Heart left ventricle (tissue), 16 donors: ENCODE results near the gene SLX4IP. TPM values are rescaled to one million over a fixed set of nuclear protein-coding genes. Genes with fewer than 3 reads are reported as not detected.

Experiments
- ATAC-seq, 4 donors: fragments of 200-7000 bp; cut with Tn5 transposase; one replicate each; pipeline ENCODE4 v1.9.1; 2020 to 2022; ENCODE audit warnings: moderate library complexity in 4 of 4, mild to moderate bottlenecking in 3 of 4, moderate number of reproducible peaks in 1 of 4
- DNase-seq, 5 donors: peaks; one replicate each; pipeline ENCODE4 v3.0.0-alpha.2; 2020
- H3K27ac ChIP-seq, 12 donors: fragments of 200-600 bp; sonication (generic) in 4 of 12; one replicate each; pipeline versions ENCODE4 v1.5.0 to v1.8.0; 2016 to 2022; ENCODE audit warnings: mild to moderate bottlenecking in 2 of 12
- H3K27me3 ChIP-seq, 9 donors: fragments of 200-600 bp; sonication (generic) in 2 of 9; one replicate each; pipeline versions ENCODE4 v1.5.1 to v1.8.0; 2016 to 2022; ENCODE audit warnings: mild to moderate bottlenecking in 3 of 9
- H3K36me3 ChIP-seq, 9 donors: fragments of 200-600 bp; sonication (generic) in 2 of 9; one replicate each; pipeline versions ENCODE4 v1.5.0 to v1.8.0; 2018 to 2022; ENCODE audit warnings: mild to moderate bottlenecking in 2 of 9
- H3K4me1 ChIP-seq, 12 donors: fragments of 200-600 bp; sonication (generic) in 4 of 12; one replicate each; pipeline versions ENCODE4 v1.5.0 to v1.8.0; 2016 to 2022; ENCODE audit warnings: mild to moderate bottlenecking in 3 of 12
- H3K4me3 ChIP-seq, 12 donors: fragments of 200-600 bp; sonication (generic) in 4 of 12; one replicate each; pipeline versions ENCODE4 v1.5.0 to v1.8.0; 2017 to 2022; ENCODE audit warnings: mild to moderate bottlenecking in 9 of 12, moderate library complexity in 4 of 12
- H3K9me3 ChIP-seq, 12 donors: fragments of 200-600 bp; sonication (generic) in 4 of 12; one replicate each; pipeline versions ENCODE4 v1.5.0 to v1.8.0; 2016 to 2022; ENCODE audit warnings: mild to moderate bottlenecking in 1 of 12
- POLR2A ChIP-seq, 2 donors: fragments of 450-650 bp; IDR thresholded peaks; one replicate each; pipeline ENCODE4 v1.6.1; 2017; ENCODE audit warnings: antibody characterized with exemption in 2 of 2, mild to moderate bottlenecking in 2 of 2, moderate library complexity in 2 of 2
- WGBS, 4 donors: extraction: QIAGEN DNeasy Blood & Tissue Kit in 2 of 4; methylation state at CpG; one replicate each; pipeline versions ENCODE4 v1.1.5 to v1.1.7; 2013 to 2018; 5-methylcytosine and 5-hydroxymethylcytosine counted together
- intact Hi-C, 10 donors: fragments of 100-400 bp; cut with DNase I; formaldehyde crosslinking; loops; one replicate each; pipeline versions ENCODE4 v1.11.1 to v1.14.2; 2022
- polyA plus RNA-seq, 2 donors: library from polyadenylated mRNA; stranded (reverse); fragments of 200-250 nt; gene quantifications; one replicate each; pipeline ENCODE4 v1.2.3, GENCODE V29; 2013
- total RNA-seq, 9 donors: library from RNA; depleted of rRNA in 2 of 9; stranded (reverse); fragments of >200 nt in 2 of 9; fragmentation: NEBNext Ultra II Directional in 3 of 9; extraction: Animal tissue kit (Norgen Biotek cat#: 25700) in 3 of 9; gene quantifications; one replicate each; pipeline versions ENCODE4 v1.1.0 to v1.2.4, GENCODE V29; 2016 to 2023
- TF ChIP-seq, protein P1 (sequence below), 12 donors: fragments of 200-600 bp; sonication (generic) in 4 of 12; IDR thresholded peaks; one replicate each; pipeline versions ENCODE4 v1.5.0 to v1.8.0; 2018 to 2022; ENCODE audit warnings: antibody characterized with exemption in 12 of 12, mild to moderate bottlenecking in 5 of 12
- donor health status: ischemic (EF 13 %, LVEDD 7.1; RV severe dilation, severe dysfunction).
- donor health status: healthy with polysubstance abuse.
- donor health status: DM: no; HTN: yes; CAD: no.
- donor health status: DM: no; HTN: no; CAD: no.
- donor health status: ischemic (EF 25% LVEDD 6.9; RV normal size, moderate dysfunction).
- donor health status: ischemic (EF 25% LVEDD 5.7; RV mildly dilated, moderate dysfunction).
- donor health status: healthy.
- donor health status: DM: yes; HTN: yes; CAD: no.
- donor health status: ischemic (EF 35%, LVEDD 5.7; RV mildly dilated, moderate dysfunction).
- donor health status: nonischemic (EF 11% LVEDD 7.7; RV severe dilation, severe dysfunction).
- donor health status: DM: yes; HTN: yes; CAD: no.
- donor health status: PGD.
- donor health status: ischemic (EF 29% LVEDD 5.4; RV normal size, mild dysfunction).
- donor health status: nonischemic (EF 23%, LVEDD 6.1; RV moderate dilation, normal function).

Gene SLX4IP
- total and polyA plus RNA-seq, 11 donors = 1.1 to 4.3 (median 2.4) TPM

DNA sequence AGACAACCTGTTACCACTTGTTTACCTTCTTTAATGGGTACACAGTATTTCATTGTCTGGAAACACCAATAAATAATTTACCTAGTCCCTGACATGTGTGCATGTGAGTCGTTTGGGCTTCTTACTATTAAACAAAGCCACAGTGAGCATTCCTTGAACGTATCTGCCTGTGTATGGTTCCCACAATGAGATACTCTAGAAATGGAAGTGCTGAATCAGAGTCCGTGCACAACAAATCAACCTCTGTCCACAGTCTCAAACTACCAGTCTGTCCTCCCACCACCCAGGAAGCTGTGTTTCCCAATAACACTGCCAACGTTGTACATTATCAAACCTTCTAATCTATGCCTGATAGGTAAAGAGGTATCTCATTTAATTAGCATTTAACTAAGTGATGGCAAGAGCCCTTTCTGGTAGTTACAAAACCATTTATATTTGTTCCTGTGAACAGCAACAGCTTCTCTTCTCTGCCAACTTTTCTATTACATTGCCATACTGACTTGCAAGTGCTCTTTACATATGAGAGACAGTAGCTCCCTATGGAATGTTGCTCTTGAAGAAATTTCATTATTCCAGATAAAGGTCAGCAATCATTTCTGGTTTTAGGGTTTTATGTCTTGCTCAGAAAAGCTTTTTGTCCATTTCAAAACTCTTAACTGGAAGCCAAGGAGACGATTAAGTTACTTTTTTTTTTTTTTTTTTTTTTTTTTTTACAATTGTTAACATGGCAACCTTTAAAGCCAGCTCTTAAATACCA lies 223.9 kb downstream of the SLX4IP start:
- intact Hi-C loops = loop anchor here in 3 of 10 donors (5.0 to 10.0 kb wide), 3 partner anchors 102 to 886 kb away; no protein-coding TSS in a partner anchor
- ATAC-seq (no peak), DNase-seq (peak in 1 of 5 donors; percentile 9)
- peak overlapping the region in 4 of 12 donors; percentile 1 to 74 (median 34) for H3K27ac ChIP-seq
- H3K27me3 ChIP-seq = no peaks in the 10 kb centered on the region
- no peak for TF ChIP-seq POLR2A (IDR thresholded peaks at IDR 0.05)
- H3K4me3 ChIP-seq = no peak overlapping the region
- H3K36me3 ChIP-seq = peaks cover 0 to 100% (median 87%) of the 10 kb centered on the region in 9 donors
- 41 to 65% (median 47%) methylated on average over 5 of the region's 5 CpGs for WGBS, 4 donors
- H3K4me1 ChIP-seq = peaks cover 2 to 97% (median 66%) of the 10 kb centered on the region in 12 donors
- H3K9me3 ChIP-seq = no peaks in the 10 kb centered on the region

DNA sequence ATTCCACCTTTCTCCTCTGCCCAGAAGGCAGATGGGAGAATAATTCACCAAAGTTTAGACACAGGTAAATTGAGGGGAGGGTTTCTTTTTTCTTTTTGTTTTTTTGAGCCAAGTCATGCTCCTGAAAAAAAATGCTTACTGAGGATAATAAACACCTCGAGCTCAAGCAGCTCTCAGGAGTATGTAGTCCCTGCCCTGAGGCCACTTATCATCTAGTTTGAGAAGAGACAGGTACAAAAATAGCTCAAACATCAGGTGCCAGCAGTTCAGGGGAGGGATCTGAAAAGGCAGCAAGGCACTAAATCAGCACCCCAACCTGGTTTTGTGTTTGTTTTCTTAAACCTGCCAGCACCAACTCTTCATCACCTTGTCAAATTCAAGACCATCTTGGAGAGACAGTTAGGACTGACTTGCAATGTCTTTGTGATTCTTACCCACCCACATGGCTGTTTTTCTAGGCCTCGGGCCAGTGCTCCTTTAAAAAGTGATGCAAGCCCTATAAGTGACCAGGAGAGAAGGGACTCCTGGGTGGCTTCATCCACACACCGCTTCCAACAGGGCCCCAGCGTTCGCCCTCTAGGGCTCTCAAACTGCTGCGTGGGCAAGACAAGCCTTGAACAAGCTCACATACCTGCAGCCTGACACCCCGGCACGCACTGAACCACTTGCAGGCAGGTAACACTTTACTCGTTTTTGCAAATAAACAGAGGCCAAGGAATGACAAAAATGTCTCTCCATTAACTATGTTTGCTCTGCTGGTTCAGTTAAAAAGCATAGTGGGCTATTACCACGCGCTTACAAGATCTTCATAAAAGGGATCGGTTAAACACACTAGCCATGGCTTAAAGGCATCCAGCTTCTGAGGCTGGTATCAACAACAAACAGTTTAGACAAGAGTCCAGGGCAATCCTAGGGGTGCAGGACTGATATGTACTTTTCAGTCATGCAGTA lies 224.8 kb downstream of the SLX4IP start:
- intact Hi-C loops = loop anchor here in 6 of 10 donors (5.0 to 10.0 kb wide), 6 partner anchors 103 to 885 kb away; no protein-coding TSS in a partner anchor

DNA sequence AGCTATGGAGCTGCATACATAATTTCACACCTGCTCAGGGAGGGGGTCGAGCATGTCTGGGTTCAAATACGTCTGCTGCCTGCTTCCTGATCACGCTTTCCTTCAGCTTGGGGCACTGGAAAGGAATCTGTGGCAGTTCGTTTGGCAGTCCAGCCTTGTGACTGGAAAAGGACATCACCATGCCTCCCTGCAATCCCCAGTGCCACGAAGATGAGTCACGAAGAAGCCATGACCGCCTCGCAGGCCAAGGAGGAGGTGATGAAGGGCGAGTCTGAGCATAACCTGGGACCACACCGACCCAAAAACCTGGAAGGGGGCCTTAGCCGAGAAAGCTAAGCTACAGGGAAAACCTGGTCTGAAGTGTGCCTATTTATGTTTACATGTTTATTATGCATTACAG lies 225.6 kb downstream of the SLX4IP start:
- intact Hi-C loops = loop anchor here in 4 of 10 donors (5.0 to 10.0 kb wide), 5 partner anchors 103 to 884 kb away; no protein-coding TSS in a partner anchor
- H3K9me3 ChIP-seq = no peaks in the 10 kb centered on the region
- H3K4me3 ChIP-seq = no peak overlapping the region
- peak overlapping the region in 9 of 12 donors; percentile 6 to 74 (median 52) for H3K27ac ChIP-seq
- WGBS, 4 donors = 61 to 76% (median 71%) methylated on average over 10 to 11 of the region's 11 CpGs
- H3K4me1 ChIP-seq = peaks cover 3 to 95% (median 62%) of the 10 kb centered on the region in 12 donors
- peaks cover 0 to 98% (median 81%) of the 10 kb centered on the region in 9 donors for H3K36me3 ChIP-seq
- no peaks in the 10 kb centered on the region for H3K27me3 ChIP-seq
- ATAC-seq = peak in 3 of 4 donors; percentile 50 to 77 (median 66)
- peak in 2 of 5 donors; percentile 18 to 48 for DNase-seq
- TF ChIP-seq POLR2A (IDR thresholded peaks at IDR 0.05) = no peak
- TF ChIP-seq, protein P1, sequence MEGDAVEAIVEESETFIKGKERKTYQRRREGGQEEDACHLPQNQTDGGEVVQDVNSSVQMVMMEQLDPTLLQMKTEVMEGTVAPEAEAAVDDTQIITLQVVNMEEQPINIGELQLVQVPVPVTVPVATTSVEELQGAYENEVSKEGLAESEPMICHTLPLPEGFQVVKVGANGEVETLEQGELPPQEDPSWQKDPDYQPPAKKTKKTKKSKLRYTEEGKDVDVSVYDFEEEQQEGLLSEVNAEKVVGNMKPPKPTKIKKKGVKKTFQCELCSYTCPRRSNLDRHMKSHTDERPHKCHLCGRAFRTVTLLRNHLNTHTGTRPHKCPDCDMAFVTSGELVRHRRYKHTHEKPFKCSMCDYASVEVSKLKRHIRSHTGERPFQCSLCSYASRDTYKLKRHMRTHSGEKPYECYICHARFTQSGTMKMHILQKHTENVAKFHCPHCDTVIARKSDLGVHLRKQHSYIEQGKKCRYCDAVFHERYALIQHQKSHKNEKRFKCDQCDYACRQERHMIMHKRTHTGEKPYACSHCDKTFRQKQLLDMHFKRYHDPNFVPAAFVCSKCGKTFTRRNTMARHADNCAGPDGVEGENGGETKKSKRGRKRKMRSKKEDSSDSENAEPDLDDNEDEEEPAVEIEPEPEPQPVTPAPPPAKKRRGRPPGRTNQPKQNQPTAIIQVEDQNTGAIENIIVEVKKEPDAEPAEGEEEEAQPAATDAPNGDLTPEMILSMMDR (IDR thresholded peaks at IDR 0.05) = no peak

More for the DNA sequence above, 224.8 kb downstream of the SLX4IP start:
- Histone ChIP-seq H3K36me3 (peaks cover 0 to 98% (median 87%) of the 10 kb centered on the region in 9 donors), H3K27me3 (no peaks in the 10 kb centered on the region), H3K4me3 (no peak overlapping the region), H3K4me1 (peaks cover 3 to 95% (median 62%) of the 10 kb centered on the region in 12 donors), H3K9me3 (no peaks in the 10 kb centered on the region), H3K27ac (peak overlapping the region in 9 of 12 donors; percentile 3 to 74 (median 52))
- DNase-seq (peak in 1 of 5 donors; percentile 18), ATAC-seq (peak in 3 of 4 donors; percentile 33 to 53 (median 34))
- 68 to 82% (median 75%) methylated on average over 11 to 12 of the region's 12 CpGs for WGBS, 4 donors
- TF ChIP-seq, protein P1 (IDR thresholded peaks at IDR 0.05) = no peak
- TF ChIP-seq POLR2A (IDR thresholded peaks at IDR 0.05) = no peak

DNA sequence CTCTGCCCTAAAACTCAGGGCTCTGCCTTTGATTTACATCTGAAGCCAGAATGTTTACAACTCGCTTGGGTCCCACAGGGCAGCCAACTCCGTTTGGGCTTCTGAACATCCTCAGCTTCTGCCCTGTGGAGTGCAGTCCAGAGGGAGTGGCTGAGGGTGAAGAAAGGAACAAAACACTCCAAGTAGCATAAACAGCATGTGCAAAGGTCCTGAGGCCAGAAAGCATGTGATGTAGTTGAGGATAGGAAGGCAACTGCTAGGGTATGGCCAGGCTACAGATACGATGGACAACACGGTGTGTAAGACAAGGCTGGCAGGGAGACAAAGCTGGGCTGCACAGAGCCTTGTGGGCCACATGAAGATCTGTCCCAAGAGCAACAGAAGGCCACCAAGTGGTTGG lies 226.2 kb downstream of the SLX4IP start:
- WGBS, 4 donors = 72 to 89% (median 82%) methylated on average over 4 of the region's 4 CpGs
- peaks cover 0 to 96% (median 81%) of the 10 kb centered on the region in 9 donors for H3K36me3 ChIP-seq

More for the DNA sequence above, 226.2 kb downstream of the SLX4IP start:
- Histone ChIP-seq H3K4me3 (no peak overlapping the region), H3K27ac (peak overlapping the region in 7 of 12 donors; percentile 30 to 74 (median 56)), H3K4me1 (peaks cover 3 to 95% (median 62%) of the 10 kb centered on the region in 12 donors), H3K27me3 (no peaks in the 10 kb centered on the region), H3K9me3 (no peaks in the 10 kb centered on the region)
- peak in 1 of 5 donors; percentile 6 for DNase-seq
- intact Hi-C loops = loop anchor here in 4 of 10 donors (5.0 to 10.0 kb wide), 5 partner anchors 104 to 884 kb away; no protein-coding TSS in a partner anchor
- ATAC-seq = no peak
- no peak for TF ChIP-seq POLR2A (IDR thresholded peaks at IDR 0.05)
- TF ChIP-seq, protein P1 (IDR thresholded peaks at IDR 0.05) = no peak
